SK-N-SH (cell line): Measurements from ENCODE around the gene ZNHIT2.

ENCODE experiments used
- TF ChIP-seq, protein P1 (sequence below): IDR thresholded peaks from 2 replicates; pipeline ENCODE4 v1.4.0; 2012; ENCODE audit warnings: low read depth, borderline replicate concordance
- TF ChIP-seq, protein P2 (sequence below): fragments of 200-600 bp; sonication (generic); IDR thresholded peaks from 2 replicates; pipeline ENCODE4 v1.6.1; 2017; ENCODE audit warnings: antibody characterized with exemption, mild to moderate bottlenecking, moderate library complexity

DNA sequence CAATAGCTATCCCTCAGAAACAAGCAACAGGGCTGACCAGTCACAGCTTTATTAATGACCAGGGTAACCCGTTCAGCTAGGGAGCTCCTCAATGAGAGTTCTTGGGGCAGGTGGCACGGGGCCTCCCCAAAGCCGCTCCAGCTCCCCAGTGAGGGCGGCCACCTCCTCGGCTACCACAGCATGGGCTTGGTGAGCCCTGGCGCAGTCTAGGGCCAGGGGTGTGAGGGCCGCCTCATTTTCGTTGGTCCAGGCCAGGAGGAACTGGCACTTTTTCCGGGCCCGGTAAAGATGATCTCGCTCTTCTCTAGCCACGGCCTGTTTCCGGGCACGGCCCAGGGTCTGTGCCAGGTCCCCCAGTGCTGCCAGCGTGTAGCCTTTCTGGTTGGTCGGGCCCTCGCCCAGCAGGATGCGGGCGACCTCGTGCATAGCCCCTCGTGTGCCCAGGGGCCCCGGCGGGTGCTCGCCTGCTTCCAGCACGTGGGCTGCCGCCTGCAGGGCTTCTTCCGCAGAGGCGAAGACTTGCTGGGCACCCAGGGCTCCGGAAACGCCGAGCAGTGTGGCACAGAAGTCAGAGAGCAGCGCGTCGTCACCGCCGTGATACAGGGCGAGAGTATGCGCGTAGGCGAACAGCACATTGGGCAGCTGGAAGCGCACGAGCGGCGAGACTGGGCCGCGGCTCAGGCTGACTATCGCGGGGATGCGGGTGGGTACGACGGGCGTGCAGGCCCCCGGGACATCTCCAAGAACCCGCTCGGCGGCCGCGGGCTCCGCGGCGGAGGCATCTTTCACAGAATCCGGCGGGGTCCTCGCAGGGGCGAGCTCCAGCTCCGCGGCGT, 913 bp downstream of the ZNHIT2 start:
- TF ChIP-seq, protein P1, sequence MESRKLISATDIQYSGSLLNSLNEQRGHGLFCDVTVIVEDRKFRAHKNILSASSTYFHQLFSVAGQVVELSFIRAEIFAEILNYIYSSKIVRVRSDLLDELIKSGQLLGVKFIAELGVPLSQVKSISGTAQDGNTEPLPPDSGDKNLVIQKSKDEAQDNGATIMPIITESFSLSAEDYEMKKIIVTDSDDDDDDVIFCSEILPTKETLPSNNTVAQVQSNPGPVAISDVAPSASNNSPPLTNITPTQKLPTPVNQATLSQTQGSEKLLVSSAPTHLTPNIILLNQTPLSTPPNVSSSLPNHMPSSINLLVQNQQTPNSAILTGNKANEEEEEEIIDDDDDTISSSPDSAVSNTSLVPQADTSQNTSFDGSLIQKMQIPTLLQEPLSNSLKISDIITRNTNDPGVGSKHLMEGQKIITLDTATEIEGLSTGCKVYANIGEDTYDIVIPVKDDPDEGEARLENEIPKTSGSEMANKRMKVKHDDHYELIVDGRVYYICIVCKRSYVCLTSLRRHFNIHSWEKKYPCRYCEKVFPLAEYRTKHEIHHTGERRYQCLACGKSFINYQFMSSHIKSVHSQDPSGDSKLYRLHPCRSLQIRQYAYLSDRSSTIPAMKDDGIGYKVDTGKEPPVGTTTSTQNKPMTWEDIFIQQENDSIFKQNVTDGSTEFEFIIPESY = no peak
- TF ChIP-seq, protein P2, sequence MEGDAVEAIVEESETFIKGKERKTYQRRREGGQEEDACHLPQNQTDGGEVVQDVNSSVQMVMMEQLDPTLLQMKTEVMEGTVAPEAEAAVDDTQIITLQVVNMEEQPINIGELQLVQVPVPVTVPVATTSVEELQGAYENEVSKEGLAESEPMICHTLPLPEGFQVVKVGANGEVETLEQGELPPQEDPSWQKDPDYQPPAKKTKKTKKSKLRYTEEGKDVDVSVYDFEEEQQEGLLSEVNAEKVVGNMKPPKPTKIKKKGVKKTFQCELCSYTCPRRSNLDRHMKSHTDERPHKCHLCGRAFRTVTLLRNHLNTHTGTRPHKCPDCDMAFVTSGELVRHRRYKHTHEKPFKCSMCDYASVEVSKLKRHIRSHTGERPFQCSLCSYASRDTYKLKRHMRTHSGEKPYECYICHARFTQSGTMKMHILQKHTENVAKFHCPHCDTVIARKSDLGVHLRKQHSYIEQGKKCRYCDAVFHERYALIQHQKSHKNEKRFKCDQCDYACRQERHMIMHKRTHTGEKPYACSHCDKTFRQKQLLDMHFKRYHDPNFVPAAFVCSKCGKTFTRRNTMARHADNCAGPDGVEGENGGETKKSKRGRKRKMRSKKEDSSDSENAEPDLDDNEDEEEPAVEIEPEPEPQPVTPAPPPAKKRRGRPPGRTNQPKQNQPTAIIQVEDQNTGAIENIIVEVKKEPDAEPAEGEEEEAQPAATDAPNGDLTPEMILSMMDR = no peak
